ENCODE data around the gene GALNT5. TPM values are rescaled to one million over a fixed set of nuclear protein-coding genes. Genes with fewer than 3 reads are reported as not detected.

Gene GALNT5
- total RNA-seq, 4 donors from 2014 or later: 0.26 to 0.98 (median 0.37) TPM

- no peak for DNase-seq (ENCODE audit: low spot score in 2 of 2)
- Histone ChIP-seq H3K4me3 (no peak overlapping the region), H3K27ac (no peak overlapping the region), H3K9me3 (no peaks in the 10 kb centered on the region), H3K27me3 (no peaks in the 10 kb centered on the region), H3K4me1 (no peaks in the 10 kb centered on the region), H3K36me3 (no peaks in the 10 kb centered on the region)
- TF ChIP-seq POLR2A (IDR thresholded peaks at IDR 0.05): no peak
- no peak for TF ChIP-seq EP300 (IDR thresholded peaks at IDR 0.05)
- WGBS: 76% methylated on average over 3 of the region's 3 CpGs
Measured at GRCh38 chr2:157327200-157327599, 69.7 kb downstream of the GALNT5 start.

- Histone ChIP-seq H3K27ac (no peak overlapping the region), H3K27me3 (no peaks in the 10 kb centered on the region), H3K4me1 (no peaks in the 10 kb centered on the region), H3K36me3 (no peaks in the 10 kb centered on the region), H3K4me3 (no peak overlapping the region), H3K9me3 (no peaks in the 10 kb centered on the region)
- TF ChIP-seq POLR2A (IDR thresholded peaks at IDR 0.05): no peak
- TF ChIP-seq CTCF (IDR thresholded peaks at IDR 0.05): peak; percentile 55 to 92
- TF ChIP-seq POLR2AphosphoS5 (IDR thresholded peaks at IDR 0.05): no peak
- no peak for TF ChIP-seq EP300 (IDR thresholded peaks at IDR 0.05)
- DNase-seq (ENCODE audit: low spot score in 2 of 2): peak; percentile 80 to 83
- 38% methylated on average over 11 of the region's 11 CpGs for WGBS
Measured at GRCh38 chr2:157327621-157328500, 70.4 kb downstream of the GALNT5 start.

- no peak overlapping the region for H3K27ac ChIP-seq
- no peak overlapping the region for H3K4me3 ChIP-seq
- WGBS: 82% methylated on average over 9 of the region's 9 CpGs
- H3K27me3 ChIP-seq: no peaks in the 10 kb centered on the region
- TF ChIP-seq POLR2A (IDR thresholded peaks at IDR 0.05) (no peak), EP300 (IDR thresholded peaks at IDR 0.05) (no peak), POLR2AphosphoS5 (IDR thresholded peaks at IDR 0.05) (no peak), CTCF (IDR thresholded peaks at IDR 0.05) (no peak)
- H3K9me3 ChIP-seq: no peaks in the 10 kb centered on the region
- H3K4me1 ChIP-seq: no peaks in the 10 kb centered on the region
- no peak for DNase-seq (ENCODE audit: low spot score in 2 of 2)
- no peaks in the 10 kb centered on the region for H3K36me3 ChIP-seq
Measured at GRCh38 chr2:157329524-157329923, 72.0 kb downstream of the GALNT5 start.

- no peak for TF ChIP-seq POLR2AphosphoS5 (IDR thresholded peaks at IDR 0.05)
- no peak for TF ChIP-seq EP300 (IDR thresholded peaks at IDR 0.05)
- no peak for TF ChIP-seq POLR2A (IDR thresholded peaks at IDR 0.05)
- TF ChIP-seq CTCF (IDR thresholded peaks at IDR 0.05): no peak
- Histone ChIP-seq H3K4me3 (no peak overlapping the region), H3K27me3 (no peaks in the 10 kb centered on the region), H3K36me3 (no peaks in the 10 kb centered on the region), H3K27ac (no peak overlapping the region), H3K9me3 (no peaks in the 10 kb centered on the region), H3K4me1 (no peaks in the 10 kb centered on the region)
- 94% methylated on average over 2 of the region's 2 CpGs for WGBS
- DNase-seq (ENCODE audit: low spot score in 2 of 2): no peak
Measured at GRCh38 chr2:157333304-157334047, 76.0 kb downstream of the GALNT5 start.

GRCh38 chr2:157334335-157334734, 76.8 kb downstream of the GALNT5 start:
- TF ChIP-seq CTCF (IDR thresholded peaks at IDR 0.05): no peak
- TF ChIP-seq POLR2AphosphoS5 (IDR thresholded peaks at IDR 0.05): no peak
- no peak for TF ChIP-seq POLR2A (IDR thresholded peaks at IDR 0.05)
- TF ChIP-seq EP300 (IDR thresholded peaks at IDR 0.05): no peak
- WGBS: 82% methylated on average over 4 of the region's 4 CpGs

More at GRCh38 chr2:157334335-157334734, 76.8 kb downstream of the GALNT5 start:
- no peak overlapping the region for H3K4me3 ChIP-seq
- no peaks in the 10 kb centered on the region for H3K9me3 ChIP-seq
- H3K4me1 ChIP-seq: no peaks in the 10 kb centered on the region
- H3K36me3 ChIP-seq: no peaks in the 10 kb centered on the region
- DNase-seq (ENCODE audit: low spot score in 2 of 2): no peak
- H3K27me3 ChIP-seq: no peaks in the 10 kb centered on the region
- no peak overlapping the region for H3K27ac ChIP-seq

Data from suprapubic skin (tissue), 4 donors.